Stimulated activated CD4-positive, alpha-beta T cell treated with anti-CD3 and anti-CD28 coated beads, Interleukin-15, amount 100 ng/mL, for 48 hours (primary cell): Measurements from ENCODE around the gene STMN3.
"Not testable (repeated sequence)": the region's sequence is repeated elsewhere in the genome, so short reads cannot be mapped to it uniquely, and the experiment has no call there.

Source experiments
- DNase-seq, 2 donors: peaks; one replicate each; pipeline ENCODE4 v3.0.0-alpha.2; 2020; ENCODE audit warnings: low read depth in 2 of 2

STMN3 gene

GRCh38 chr20:63657260-63657936 lies 4.2 kb upstream of the STMN3 start:
- DNase-seq: no peak

DNA sequence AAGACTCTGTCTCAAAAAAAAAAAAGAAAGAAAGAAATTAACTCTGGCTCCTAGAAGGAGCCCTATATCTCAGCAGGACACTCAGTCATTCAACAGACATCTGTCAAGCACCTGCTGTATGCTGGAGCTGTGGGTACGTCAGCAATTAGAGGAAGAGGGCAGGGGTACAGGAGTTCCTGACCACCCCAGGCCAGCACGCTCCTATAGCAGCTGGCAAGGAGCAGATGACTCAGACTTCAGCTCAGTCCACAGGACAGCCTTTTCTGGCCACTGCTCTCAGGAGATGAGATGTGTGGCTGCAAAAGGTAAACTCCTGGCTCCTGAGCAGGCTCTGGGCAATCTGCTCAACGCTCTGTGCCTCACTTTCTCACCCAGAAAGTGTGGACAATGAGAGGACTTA lies 3.2 kb upstream of the STMN3 start:
- DNase-seq: no peak

DNA sequence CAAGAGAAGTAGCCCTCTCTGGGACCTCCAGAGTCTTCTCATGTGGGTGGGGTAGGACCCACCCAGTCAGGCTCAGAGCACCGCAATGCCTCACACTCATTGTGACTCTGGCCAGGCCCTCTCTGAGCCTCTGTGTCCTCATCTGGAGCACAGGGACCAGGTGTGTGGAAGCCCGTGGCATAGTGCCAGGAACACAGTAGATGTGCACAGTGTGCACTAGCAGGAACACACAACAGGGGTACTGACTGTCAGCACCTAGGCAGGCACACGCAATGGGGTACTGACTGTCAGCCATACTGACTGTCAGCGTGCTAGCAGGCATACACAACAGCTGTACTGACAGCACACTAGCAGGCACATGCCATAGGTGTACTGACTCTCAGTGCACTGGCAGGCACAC lies 2.0 kb upstream of the STMN3 start:
- no peak for DNase-seq

- no peak for DNase-seq
Measured at GRCh38 chr20:63653974-63654668, 897 bp upstream of the STMN3 start.

- DNase-seq: no peak
Measured at GRCh38 chr20:63652192-63652980, 838 bp downstream of the STMN3 start.

- no peak for DNase-seq
Measured at GRCh38 chr20:63651942-63652191, 1.4 kb downstream of the STMN3 start.

- not testable (repeated sequence) for DNase-seq
Measured at GRCh38 chr20:63650486-63650885, 2.7 kb downstream of the STMN3 start.

DNA sequence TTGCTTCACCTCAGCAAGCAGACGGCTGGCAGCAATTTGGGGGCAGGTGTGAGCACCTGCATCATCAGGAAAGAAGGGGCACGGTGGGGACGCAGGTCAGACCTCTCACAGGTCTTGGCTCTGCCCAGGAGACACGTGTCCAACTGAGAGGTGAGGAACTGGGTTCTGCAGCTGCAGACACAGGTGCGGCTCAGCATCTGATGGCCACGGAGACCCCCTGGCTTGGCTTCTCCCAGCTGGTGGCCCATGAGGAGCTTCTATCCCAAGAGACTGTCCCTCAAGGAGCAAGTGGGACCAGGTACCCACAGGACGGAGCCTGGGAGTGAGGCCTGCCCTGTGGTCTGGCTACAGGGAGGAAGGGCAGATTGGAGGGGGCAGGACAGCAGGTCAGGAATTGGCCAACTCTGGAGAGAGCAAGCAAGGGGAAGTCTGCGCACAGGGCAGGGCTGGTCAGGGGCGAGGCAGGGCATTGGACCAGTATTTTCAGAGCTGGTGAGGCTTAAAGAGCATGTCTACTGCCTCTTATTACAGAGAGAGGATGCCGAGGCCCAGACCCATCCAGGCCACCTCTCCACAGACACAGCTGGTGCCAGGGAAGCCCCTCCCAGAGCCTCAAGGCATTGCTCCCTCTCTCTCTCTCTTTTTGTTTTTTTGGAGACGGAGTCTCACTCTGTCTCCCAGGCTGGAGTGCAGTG lies 4.2 kb downstream of the STMN3 start:
- DNase-seq: no peak

DNA sequence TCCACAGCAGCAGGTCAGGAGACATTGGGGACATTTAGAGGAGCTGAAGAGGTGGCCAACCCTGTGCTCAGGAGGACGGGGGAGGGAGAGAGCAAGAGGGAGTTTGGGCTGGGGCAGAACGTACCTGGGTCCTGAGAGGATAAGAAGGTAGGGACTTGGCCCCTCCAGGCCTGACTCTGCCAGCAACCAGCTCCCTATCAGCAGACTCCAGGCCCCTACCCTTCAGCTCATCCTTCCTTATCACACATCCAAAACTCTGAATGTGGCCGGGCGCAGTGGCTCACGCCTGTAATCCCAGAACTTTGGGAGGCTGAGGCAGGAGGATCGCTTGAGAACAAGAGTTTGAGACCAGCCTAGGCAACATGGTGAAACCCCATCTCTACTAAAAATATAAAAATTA lies 5.0 kb downstream of the STMN3 start:
- no peak for DNase-seq

- no peak for DNase-seq
Measured at GRCh38 chr20:63645218-63645617, 8.0 kb downstream of the STMN3 start.

DNA sequence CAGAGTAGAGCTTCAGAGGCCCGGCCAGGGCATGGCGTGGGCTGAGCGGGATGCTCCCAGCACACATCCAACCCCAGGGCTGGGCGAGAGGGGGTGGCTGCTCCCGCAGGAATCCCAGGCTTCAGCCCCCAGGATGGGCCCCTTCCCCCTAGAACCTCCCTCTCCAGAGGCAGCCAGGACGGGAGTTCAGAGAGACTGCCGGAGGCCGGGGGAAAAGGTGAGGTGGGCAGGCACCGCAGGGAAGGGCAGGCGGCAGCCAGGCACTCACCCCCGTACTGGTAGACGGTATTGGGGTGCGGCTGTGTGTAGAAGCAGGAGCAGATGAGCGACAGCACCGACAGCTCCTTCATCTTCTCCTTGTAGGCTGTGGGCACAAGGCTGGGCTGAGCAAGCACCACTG lies 9.3 kb downstream of the STMN3 start:
- no peak for DNase-seq

DNA sequence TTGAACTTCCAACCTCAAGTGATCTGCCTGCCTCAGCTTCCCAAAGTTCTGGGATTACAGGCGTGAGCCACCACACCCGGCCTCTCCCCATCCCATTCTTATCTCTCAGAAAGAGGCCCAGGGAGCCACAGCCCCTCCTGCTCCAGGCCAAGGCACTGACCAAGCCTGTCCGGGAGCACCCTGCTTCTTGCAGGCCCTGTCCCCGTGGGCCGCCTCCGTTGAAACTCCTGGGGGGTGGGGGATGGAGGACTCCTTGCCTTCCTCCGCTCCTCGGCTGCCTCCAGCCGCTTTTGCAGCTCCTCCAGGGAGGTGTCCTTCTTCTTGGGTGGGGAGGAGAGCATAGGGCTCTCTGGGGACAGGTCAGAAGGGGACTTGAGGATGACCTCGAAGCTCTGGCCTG lies 9.7 kb downstream of the STMN3 start:
- DNase-seq: no peak

DNA sequence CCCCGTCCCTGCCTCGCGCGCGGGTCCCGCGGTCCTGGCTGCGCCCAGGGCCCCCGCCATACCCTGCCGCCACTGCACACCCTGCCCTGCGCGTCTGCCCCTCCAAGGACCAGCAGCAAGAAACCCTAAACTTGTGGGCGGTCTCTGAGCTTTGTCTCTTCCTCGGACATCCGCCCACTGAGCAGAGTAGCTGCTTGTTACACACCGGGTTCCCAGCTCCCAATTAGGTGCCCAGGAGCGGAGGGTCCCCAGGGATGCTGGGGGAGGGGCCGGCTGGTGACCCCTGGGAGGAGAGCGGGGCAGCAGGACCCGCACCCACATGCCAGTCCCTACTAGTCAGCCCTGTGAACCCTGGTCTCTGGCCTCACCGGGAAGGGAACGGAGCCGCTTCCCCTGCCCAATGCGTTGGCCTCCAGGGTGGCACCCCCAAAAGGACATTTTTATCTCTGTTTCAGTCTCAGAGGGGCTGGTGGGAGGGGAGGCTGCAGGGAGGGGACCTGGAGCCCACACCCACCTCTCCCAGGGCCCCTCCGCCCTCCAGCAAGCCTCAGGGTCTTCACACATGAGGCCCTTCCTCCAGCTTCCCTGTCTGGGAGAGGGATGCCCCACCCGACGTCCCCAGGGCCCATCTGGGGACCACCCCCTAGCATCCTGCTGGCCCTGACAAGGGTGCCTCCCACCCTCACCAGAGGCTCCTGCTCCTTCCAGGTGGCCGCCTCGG lies 10.5 kb downstream of the STMN3 start:
- no peak for DNase-seq

DNA sequence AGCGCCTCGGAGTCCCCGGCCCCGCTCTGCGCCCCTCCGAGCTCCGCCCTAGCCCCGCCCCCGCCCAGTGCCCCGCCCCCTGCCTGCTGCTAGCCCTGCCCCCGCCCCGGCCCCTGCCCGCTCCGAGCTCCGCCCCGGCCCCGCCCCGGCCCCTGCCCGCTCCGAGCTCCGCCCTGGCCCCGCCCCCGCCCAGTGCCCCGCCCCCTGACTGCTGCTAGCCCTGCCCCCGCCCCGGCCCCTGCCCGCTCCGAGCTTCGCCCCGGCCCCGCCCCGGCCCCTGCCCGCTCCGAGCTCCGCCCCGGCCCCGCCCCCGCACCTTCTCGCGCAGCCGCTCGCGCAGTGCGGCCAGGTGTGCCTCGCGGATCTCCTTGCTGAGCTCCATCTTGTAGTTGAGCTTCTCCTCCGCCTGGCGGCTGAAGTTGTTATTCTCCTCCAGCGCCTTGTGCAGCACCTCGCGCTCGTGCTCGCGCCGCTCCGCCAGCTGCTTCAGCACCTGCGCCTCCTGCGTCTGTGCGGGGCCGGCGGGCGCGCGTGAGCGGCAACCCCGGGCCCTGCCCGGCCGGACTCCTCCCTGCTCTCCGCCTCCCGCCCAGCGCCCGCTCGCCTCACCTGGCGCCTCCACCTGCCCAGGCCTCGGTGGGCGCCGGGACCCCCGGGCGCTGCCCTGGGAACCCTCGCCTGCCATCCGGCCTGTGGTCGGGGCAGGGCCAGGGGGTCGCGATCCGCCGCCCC lies 11.3 kb downstream of the STMN3 start:
- peak; percentile 96 to 99 for DNase-seq

- no peak for DNase-seq
Measured at GRCh38 chr20:63641146-63641791, 12.0 kb downstream of the STMN3 start.

DNA sequence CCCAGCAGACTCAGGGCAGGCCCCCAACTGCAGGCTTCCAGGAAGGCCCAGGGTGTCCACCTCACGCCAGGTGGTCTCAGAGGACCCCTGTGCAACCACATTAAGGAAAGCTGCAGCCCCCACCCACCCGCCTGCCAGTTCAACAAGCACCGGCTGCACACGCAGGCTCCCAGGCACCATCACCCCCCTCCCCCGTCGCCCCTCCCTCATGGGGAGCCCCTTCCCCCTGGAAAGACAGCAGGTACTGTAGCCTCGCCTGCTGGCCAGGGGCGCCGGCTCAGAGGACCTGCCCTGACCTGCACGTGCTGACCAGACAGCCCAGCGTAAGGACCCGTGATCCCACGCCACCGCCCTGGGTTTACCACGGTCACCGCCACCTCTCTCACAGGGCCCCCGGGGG lies 12.5 kb downstream of the STMN3 start:
- DNase-seq: not testable (repeated sequence)

GRCh38 chr20:63640086-63640485 lies 13.1 kb downstream of the STMN3 start:
- no peak for DNase-seq

GRCh38 chr20:63639093-63639975 lies 13.9 kb downstream of the STMN3 start:
- DNase-seq: peak in 1 of 2 donors; percentile 54

DNA sequence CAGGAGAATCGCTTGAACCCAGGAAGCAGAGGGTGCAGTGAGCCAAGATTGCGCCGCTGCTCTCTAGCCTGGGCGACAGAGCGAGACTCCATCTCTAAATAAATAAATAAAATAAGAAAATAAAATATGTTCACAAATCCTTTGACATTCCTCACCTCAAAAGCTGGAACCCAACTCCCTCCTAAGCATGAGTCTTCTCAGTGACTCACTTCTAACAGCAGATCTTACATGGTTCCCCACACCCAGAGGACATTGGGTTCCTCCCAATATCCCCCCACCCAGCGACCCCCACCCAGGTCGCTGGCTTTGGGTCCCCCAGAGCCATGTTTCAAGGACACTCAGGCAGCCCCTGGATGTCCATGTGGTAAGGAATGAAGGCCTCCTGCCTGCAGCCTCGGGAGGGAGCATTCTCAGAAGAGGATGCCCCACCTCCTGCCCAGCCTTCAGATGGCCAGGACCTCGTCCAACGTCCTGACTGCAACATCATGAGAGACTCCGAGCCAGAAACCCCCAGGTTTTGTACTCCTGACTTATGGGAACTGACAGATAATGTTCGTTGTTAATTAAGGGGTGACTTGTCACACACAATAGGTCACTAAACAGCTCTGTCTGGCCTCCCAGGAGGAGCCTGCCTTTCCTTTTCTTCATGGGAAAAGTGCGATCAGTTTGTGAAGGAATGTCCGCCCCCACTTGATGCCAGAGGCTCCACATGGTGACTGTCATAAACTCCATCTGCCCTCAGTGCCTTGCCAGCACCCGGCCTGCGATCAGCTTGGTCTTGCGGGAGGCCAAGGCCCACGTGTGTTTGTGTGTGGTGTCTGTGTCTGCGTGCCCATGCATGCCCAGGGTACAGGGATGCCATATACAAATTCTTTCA lies 16.2 kb downstream of the STMN3 start:
- DNase-seq: no peak
